Peyer's patch (tissue), 4 donors: ENCODE results near the gene PDE4D.

ENCODE experiments used
- POLR2A ChIP-seq, 2 donors: fragments of 450-650 bp; IDR thresholded peaks; one replicate each; pipeline ENCODE4 v1.5.1; 2017; ENCODE audit warnings: antibody characterized with exemption in 2 of 2, mild to moderate bottlenecking in 2 of 2, moderate library complexity in 2 of 2
- TF ChIP-seq, protein P1 (sequence below), 6 experiments: fragments of 450-650 bp in 4 of 6; fragments of 200-600 bp in 2 of 6; sonication (generic) in 1 of 6; IDR thresholded peaks; one replicate each; pipeline ENCODE4 v1.5.1; 2017 to 2019; ENCODE audit warnings: antibody characterized with exemption in 6 of 6, mild to moderate bottlenecking in 3 of 6, moderate library complexity in 1 of 6

DNA sequence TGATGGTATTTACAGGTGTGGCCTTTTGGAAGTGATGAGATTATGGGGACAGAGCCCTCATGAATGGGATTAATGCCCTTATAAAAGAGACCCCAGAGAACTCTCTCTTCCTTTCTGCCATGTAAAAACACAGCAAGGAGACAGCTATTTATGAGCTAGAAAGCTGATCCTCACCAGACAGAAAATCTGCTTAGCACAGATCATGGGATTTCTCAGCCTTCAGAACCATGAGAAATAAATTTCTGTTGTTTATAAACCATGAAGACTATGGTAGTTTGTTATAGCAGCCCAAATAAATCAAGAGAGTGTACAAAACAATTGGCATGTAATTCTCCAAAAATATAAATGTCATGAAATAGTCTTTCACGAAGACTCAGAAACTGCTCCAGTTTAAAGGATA is 211.0 kb downstream of the PDE4D start:
- TF ChIP-seq, protein P1, sequence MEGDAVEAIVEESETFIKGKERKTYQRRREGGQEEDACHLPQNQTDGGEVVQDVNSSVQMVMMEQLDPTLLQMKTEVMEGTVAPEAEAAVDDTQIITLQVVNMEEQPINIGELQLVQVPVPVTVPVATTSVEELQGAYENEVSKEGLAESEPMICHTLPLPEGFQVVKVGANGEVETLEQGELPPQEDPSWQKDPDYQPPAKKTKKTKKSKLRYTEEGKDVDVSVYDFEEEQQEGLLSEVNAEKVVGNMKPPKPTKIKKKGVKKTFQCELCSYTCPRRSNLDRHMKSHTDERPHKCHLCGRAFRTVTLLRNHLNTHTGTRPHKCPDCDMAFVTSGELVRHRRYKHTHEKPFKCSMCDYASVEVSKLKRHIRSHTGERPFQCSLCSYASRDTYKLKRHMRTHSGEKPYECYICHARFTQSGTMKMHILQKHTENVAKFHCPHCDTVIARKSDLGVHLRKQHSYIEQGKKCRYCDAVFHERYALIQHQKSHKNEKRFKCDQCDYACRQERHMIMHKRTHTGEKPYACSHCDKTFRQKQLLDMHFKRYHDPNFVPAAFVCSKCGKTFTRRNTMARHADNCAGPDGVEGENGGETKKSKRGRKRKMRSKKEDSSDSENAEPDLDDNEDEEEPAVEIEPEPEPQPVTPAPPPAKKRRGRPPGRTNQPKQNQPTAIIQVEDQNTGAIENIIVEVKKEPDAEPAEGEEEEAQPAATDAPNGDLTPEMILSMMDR (IDR thresholded peaks at IDR 0.05) = no peak
- TF ChIP-seq POLR2A (IDR thresholded peaks at IDR 0.05) = no peak
